ENCODE results near the gene CDCA4. TPM values are rescaled to one million over a fixed set of nuclear protein-coding genes. Genes with fewer than 3 reads are reported as not detected.

CDCA4 gene
- total RNA-seq, 4 donors from 2014 or later = 5.3 to 8.0 (median 6.4) TPM

- DNase-seq (ENCODE audit: low spot score) = no peak
- no peak for ATAC-seq (ENCODE audit: low FRiP score)
- no peak for TF ChIP-seq CTCF (IDR thresholded peaks at IDR 0.05)
These were observed 53.9 kb downstream of the CDCA4 start for GRCh38 chr14:104966981-104967385.

DNA sequence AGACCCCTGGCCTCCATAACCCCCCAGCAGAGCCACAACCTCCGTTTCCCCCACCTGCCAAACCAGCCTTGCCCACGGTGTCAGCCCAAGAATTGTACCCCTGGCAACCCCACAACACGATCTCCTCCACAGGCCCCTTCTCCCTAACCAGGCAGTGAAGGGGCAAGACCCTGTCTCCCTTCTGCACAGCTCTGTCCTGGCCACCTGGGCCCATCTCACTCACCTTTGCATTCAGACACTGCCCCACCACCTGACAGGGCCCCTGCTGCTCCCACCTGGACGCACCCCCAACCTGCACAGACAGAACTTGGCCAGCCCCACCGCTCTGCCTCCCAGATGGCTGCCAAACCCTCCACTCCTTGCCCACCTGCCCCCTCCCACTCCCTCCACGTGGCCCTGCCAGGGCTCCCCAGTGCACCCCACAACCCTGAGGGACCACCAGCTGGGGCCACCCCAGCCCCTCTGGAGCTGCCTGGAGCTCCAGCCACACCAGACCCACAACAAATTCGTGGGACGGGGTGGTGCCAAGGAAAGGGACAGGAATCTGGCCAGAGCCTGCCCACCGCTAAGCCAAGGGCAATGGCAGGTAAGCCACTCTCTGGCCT lies 54.5 kb downstream of the CDCA4 start:
- DNase-seq (ENCODE audit: low spot score) = no peak
- ATAC-seq (ENCODE audit: low FRiP score) = no peak
- no peak for TF ChIP-seq CTCF (IDR thresholded peaks at IDR 0.05)

DNA sequence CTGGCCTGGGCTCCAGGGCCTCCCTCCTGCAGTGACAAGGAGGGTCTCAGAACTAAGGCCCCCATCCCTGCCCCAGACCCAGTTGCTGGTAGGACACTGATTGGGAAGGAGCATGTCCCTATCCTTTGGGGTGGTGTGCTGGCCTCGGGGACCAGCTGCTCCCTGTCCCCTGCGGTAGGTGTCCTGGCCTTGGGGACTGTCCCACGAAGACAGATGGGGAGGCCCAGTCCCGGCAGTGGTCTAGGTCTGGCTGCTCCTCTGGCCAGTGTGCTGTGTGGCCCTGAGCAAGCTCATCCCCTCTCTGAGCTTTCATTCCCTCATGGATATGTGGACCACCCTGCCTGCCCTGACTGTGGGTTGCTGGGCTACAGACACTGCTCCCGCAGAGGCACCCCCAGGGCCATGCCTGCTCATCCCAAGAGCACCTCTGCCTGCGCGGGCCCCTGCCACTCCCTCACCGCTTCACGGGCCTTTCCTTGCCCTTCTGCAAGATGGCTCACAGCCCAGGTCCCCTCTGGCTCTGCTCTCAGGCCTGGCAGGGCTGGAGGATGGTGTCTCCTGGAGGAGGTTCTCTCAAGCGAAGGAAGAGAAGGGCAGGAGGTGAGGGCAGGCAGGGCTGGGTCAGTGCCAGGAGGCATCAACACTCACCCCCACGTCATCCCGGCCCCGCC lies 55.2 kb downstream of the CDCA4 start:
- no peak for DNase-seq (ENCODE audit: low spot score)
- no peak for TF ChIP-seq CTCF (IDR thresholded peaks at IDR 0.05)
- no peak for ATAC-seq (ENCODE audit: low FRiP score)

DNA sequence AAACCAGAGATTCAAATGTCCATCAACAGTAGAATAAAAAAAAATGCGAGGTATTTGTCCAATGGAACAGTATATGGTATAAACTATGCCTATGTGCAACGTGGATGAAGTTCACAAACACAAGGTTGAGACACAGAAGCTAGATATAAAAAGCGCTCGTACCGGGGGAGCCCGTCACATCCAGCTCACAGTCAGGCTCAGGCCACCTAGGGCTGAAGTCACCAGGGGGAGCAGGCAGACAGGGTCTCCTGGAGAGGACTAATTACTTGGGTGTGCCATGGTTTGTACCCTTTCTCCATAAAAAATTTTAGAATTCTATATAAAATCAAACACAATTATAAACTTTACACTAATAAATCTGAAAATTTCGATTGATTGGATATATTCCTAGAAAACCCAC lies 56.3 kb downstream of the CDCA4 start:
- ATAC-seq (ENCODE audit: low FRiP score) (no peak), DNase-seq (ENCODE audit: low spot score) (no peak)
- TF ChIP-seq CTCF (IDR thresholded peaks at IDR 0.05) = no peak

Other genes with a start within 250 kb of the CDCA4 start
- gene AKT1, start 225.3 kb downstream of the CDCA4 start, total RNA-seq = 100 to 1,000 TPM; 104 to 121 (median 107) TPM
- gene ZBTB42, start 220.0 kb downstream of the CDCA4 start, total RNA-seq = 1 to 10 TPM; 3.0 to 8.0 (median 6.3) TPM
- 10 to 100 TPM in 3 of 4 donors, 1 to 10 TPM in 1; 5.5 to 29.3 (median 13.0) TPM for gene CEP170B, start 155.8 kb downstream of the CDCA4 start, total RNA-seq
- under 1 TPM in 3 of 4 donors, not detected in 1; under 0.01 to 0.37 (median 0.16) TPM for gene PLD4, start 96.2 kb downstream of the CDCA4 start, total RNA-seq
- 10 to 100 TPM; 18.6 to 44.5 (median 34.2) TPM for gene AHNAK2, start 42.7 kb downstream of the CDCA4 start, total RNA-seq
- gene CLBA1, start 35.3 kb downstream of the CDCA4 start, total RNA-seq = 1 to 10 TPM; 2.5 to 6.1 (median 3.3) TPM
- 1 to 10 TPM; 2.7 to 9.0 (median 7.6) TPM for gene GPR132, start 44.3 kb upstream of the CDCA4 start, total RNA-seq
- 10 to 100 TPM in 1 of 4 donors, 1 to 10 TPM in 3; 4.7 to 21.3 (median 8.3) TPM for gene JAG2, start 147.7 kb upstream of the CDCA4 start, total RNA-seq
- gene NUDT14, start 160.2 kb upstream of the CDCA4 start, total RNA-seq = 10 to 100 TPM; 12.1 to 22.3 (median 16.6) TPM
- 10 to 100 TPM; 63.9 to 95.4 (median 67.9) TPM for gene BTBD6, start 227.4 kb upstream of the CDCA4 start, total RNA-seq

Measured in omental fat pad (tissue), 4 donors.